Measurements from ENCODE around the gene POPDC3.

GRCh38 chr6:105184921-105185320 is 5.1 kb upstream of the POPDC3 start:
- TF ChIP-seq BHLHE40 (IDR thresholded peaks at IDR 0.05; ENCODE audit: low read depth, low read length), result no peak
- TF ChIP-seq SMC3 (IDR thresholded peaks at IDR 0.05; ENCODE audit: low read depth, low read length), result no peak
- no peak for TF ChIP-seq CTCF (conservative IDR thresholded peaks at IDR 0.05; ENCODE audit: low read depth, low read length)
- no peak for TF ChIP-seq POLR2A (IDR thresholded peaks at IDR 0.05; ENCODE audit: low read depth, low read length)
- no peak for TF ChIP-seq RAD21 (IDR thresholded peaks at IDR 0.05; ENCODE audit: low read length)
- no peak for TF ChIP-seq MAFK (IDR thresholded peaks at IDR 0.05; ENCODE audit: low read depth, low read length)
- no peak for TF ChIP-seq CEBPB (IDR thresholded peaks at IDR 0.05; ENCODE audit: low read depth, low read length)
- no peak for TF ChIP-seq MAZ (IDR thresholded peaks at IDR 0.05; ENCODE audit: borderline replicate concordance, low read depth, low read length)
- TF ChIP-seq RCOR1 (IDR thresholded peaks at IDR 0.05; ENCODE audit: insufficient replicate concordance, low read length), result no peak
- TF ChIP-seq RFX5 (IDR thresholded peaks at IDR 0.05; ENCODE audit: low read depth, low read length), result no peak
- TF ChIP-seq FOS (IDR thresholded peaks at IDR 0.05; ENCODE audit: low read depth, low read length), result no peak
- TF ChIP-seq MXI1 (IDR thresholded peaks at IDR 0.05; ENCODE audit: borderline replicate concordance, low read depth, low read length), result no peak

All from IMR-90 (cell line).